BE2C (cell line): Measurements from ENCODE around the gene DAB2IP.

ENCODE experiments used
- DNase-seq: peaks from one replicate; pipeline ENCODE4 v3.0.0-alpha.2; 2020
- H3K27me3 ChIP-seq: fragments of 250-450 bp; sonication (Bioruptor Pico); 2 replicates; pipeline ENCODE4 v1.5.1; 2020; ENCODE audit warnings: mild to moderate bottlenecking
- H3K36me3 ChIP-seq: fragments of 250-450 bp; sonication (Bioruptor Pico); 2 replicates; pipeline ENCODE4 v1.5.1; 2020; ENCODE audit warnings: mild to moderate bottlenecking
- H3K4me1 ChIP-seq: fragments of 250-450 bp; sonication (Bioruptor Pico); 2 replicates; pipeline ENCODE4 v1.5.1; 2020
- H3K4me3 ChIP-seq: 2 replicates; pipeline ENCODE4 v1.5.1; 2011; ENCODE audit warnings: low read depth, low read length
- H3K9me3 ChIP-seq: fragments of 250-450 bp; sonication (Bioruptor Pico); 2 replicates; pipeline ENCODE4 v1.5.1; 2020
- CTCF ChIP-seq: IDR thresholded peaks from 2 replicates; pipeline ENCODE4 v1.5.1; 2012; ENCODE audit warnings: mild to moderate bottlenecking, low read depth, low read length

The DAB2IP gene

GRCh38 chr9:121706149-121706750, 54.8 kb downstream of the DAB2IP start:
- H3K27me3 ChIP-seq: no peaks in the 10 kb centered on the region
- H3K36me3 ChIP-seq: no peaks in the 10 kb centered on the region
- no peak overlapping the region for H3K4me3 ChIP-seq
- DNase-seq: no peak
- H3K9me3 ChIP-seq: no peaks in the 10 kb centered on the region; the same call in 1 of the 2 replicates
- H3K4me1 ChIP-seq: peaks cover 13% of the 10 kb centered on the region
- TF ChIP-seq CTCF: no peak

DNA sequence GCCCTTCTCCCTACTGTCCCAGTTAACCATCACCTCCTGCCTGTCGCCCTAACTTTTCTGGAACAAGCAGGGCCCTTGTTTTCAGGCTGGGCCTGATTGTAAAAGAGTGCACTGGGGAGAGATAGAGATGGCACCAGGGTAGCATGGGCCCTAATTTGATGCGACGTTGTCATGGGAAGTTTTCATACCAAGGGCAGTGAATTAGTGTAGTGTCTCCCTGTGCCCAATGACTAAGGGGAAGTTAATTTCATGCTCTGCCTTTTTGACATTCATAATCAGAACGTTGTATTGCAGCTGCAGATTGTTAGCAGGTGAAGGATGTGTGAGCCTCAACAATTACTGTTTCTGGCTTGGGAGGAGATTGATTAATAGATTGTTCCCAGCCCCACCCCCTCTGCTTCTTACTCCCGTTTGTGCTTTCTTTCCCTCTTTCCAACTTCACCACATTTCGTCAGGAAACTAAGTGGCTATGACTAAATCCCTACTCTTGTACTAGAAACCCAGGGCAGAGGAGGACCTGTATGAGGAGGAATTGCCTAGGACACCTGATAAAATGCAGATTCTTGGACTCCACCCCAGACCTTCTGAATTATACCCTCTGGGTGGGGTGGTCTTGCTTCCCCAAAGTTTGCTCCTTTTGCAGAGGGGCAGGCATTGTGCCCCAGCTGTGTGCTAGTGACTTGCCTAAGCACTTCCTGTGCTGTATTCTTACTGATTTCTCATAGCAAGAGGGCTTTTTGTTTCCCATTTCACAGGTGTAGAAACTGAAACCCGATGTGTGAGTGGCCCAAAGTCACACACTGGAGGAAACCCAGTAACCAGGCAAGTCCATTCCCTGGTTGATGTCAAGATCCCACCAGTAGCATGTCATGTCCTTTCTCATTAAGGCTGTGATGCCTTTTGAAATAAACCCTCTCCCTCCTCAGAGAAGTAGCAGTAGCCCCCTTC, 56.3 kb downstream of the DAB2IP start:
- H3K27me3 ChIP-seq: no peaks in the 10 kb centered on the region
- no peak for DNase-seq
- peaks cover 7% of the 10 kb centered on the region; the same call in 1 of the 2 replicates for H3K4me1 ChIP-seq
- no peak overlapping the region for H3K4me3 ChIP-seq
- H3K36me3 ChIP-seq: no peaks in the 10 kb centered on the region
- no peaks in the 10 kb centered on the region; the same call in 1 of the 2 replicates for H3K9me3 ChIP-seq
- TF ChIP-seq CTCF: no peak

GRCh38 chr9:121708768-121709488, 57.5 kb downstream of the DAB2IP start:
- no peak for TF ChIP-seq CTCF
- Histone ChIP-seq H3K9me3 (no peaks in the 10 kb centered on the region; the same call in 1 of the 2 replicates), H3K27me3 (no peaks in the 10 kb centered on the region), H3K4me1 (peaks cover 7% of the 10 kb centered on the region; the same call in 1 of the 2 replicates), H3K4me3 (no peak overlapping the region), H3K36me3 (no peaks in the 10 kb centered on the region)
- peak; percentile 56 for DNase-seq

DNA sequence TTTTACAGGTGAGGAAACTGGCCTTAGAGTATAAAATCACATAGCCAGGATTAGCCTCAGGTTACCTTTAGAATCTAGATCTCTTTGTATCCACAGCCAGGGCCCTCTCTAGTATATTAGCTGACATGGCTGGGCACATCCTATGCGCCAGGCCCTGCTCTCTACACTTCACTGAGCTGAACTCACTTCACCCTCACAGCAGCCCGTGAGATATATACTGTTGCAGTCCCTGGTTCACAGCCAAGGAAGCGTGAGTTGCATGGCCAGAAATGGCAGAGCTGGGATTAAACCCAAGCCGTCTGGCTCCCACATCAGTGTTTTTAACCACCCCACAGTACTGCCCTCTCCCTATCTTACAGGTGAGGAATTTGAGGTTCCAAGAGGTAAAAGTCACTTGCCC, 58.4 kb downstream of the DAB2IP start:
- H3K36me3 ChIP-seq: no peaks in the 10 kb centered on the region
- no peak for TF ChIP-seq CTCF
- H3K9me3 ChIP-seq: no peaks in the 10 kb centered on the region; the same call in 1 of the 2 replicates
- peaks cover 7% of the 10 kb centered on the region; the same call in 1 of the 2 replicates for H3K4me1 ChIP-seq
- peak; percentile 42 for DNase-seq
- H3K27me3 ChIP-seq: no peaks in the 10 kb centered on the region
- H3K4me3 ChIP-seq: no peak overlapping the region

- Histone ChIP-seq H3K4me1 (peaks cover 7% of the 10 kb centered on the region; the same call in 1 of the 2 replicates), H3K36me3 (no peaks in the 10 kb centered on the region)
Observed at GRCh38 chr9:121711281-121711680, 59.8 kb downstream of the DAB2IP start.

More at GRCh38 chr9:121711281-121711680, 59.8 kb downstream of the DAB2IP start:
- no peak for TF ChIP-seq CTCF
- no peaks in the 10 kb centered on the region; the same call in 1 of the 2 replicates for H3K9me3 ChIP-seq
- no peaks in the 10 kb centered on the region for H3K27me3 ChIP-seq
- DNase-seq: no peak
- H3K4me3 ChIP-seq: no peak overlapping the region
